HG03175 (cell line): ENCODE results near the gene USP21.

Experiments used
- ATAC-seq: cut with Tn5 transposase; IDR thresholded peaks from one replicate; pipeline ENCODE4 v1.9.1; 2021; ENCODE audit warnings: mild to moderate bottlenecking, moderate library complexity; ENCODE audit not compliant: unreplicated experiment

USP21 gene

GRCh38 chr1:161133220-161133740 is 26.0 kb upstream of the USP21 start:
- peak; percentile 3 for ATAC-seq

- no peak for ATAC-seq
Measured at GRCh38 chr1:161137881-161138280, 21.4 kb upstream of the USP21 start.

GRCh38 chr1:161138431-161138830 is 20.9 kb upstream of the USP21 start:
- no peak for ATAC-seq

GRCh38 chr1:161139766-161140165 is 19.5 kb upstream of the USP21 start:
- ATAC-seq, result no peak

- no peak for ATAC-seq
Measured at GRCh38 chr1:161140755-161141400, 18.4 kb upstream of the USP21 start.

- no peak for ATAC-seq
Measured at GRCh38 chr1:161145832-161146231, 13.5 kb upstream of the USP21 start.

GRCh38 chr1:161153176-161153575 is 6.1 kb upstream of the USP21 start:
- ATAC-seq, result no peak

- peak; percentile 91 for ATAC-seq
Measured at GRCh38 chr1:161153682-161154337, 5.5 kb upstream of the USP21 start, which contains the start of gene UFC1. Gene UFC1, plus strand, starts transcription at chr1:161153978. Its CDS starts 20 bp downstream, at chr1:161153998.

GRCh38 chr1:161157867-161158266 is 1.4 kb upstream of the USP21 start:
- no peak for ATAC-seq

- no peak for ATAC-seq
Measured at GRCh38 chr1:161158316-161159010, 837 bp upstream of the USP21 start.

GRCh38 chr1:161159913-161160243 is 578 bp downstream of the USP21 start:
- no peak for ATAC-seq

GRCh38 chr1:161160671-161161145 is 1.4 kb downstream of the USP21 start:
- ATAC-seq, result no peak

GRCh38 chr1:161161652-161162051 is 2.4 kb downstream of the USP21 start:
- no peak for ATAC-seq

GRCh38 chr1:161162052-161162451 is 2.8 kb downstream of the USP21 start:
- ATAC-seq, result no peak

GRCh38 chr1:161162806-161163205 is 3.5 kb downstream of the USP21 start:
- ATAC-seq, result no peak

GRCh38 chr1:161163793-161164192 is 4.5 kb downstream of the USP21 start:
- no peak for ATAC-seq

- ATAC-seq, result no peak
Measured at GRCh38 chr1:161164901-161165610, 5.8 kb downstream of the USP21 start.

- ATAC-seq, result peak; percentile 94
Measured at GRCh38 chr1:161165742-161166668, 6.7 kb downstream of the USP21 start, which contains the start of gene PPOX. Gene PPOX, plus strand, starts transcription at chr1:161166426. Its CDS starts 422 bp downstream, at chr1:161166848.

GRCh38 chr1:161166669-161167548 is 7.6 kb downstream of the USP21 start:
- ATAC-seq, result peak; percentile 2
